Frontal cortex (tissue), 4 donors: Measurements from ENCODE around the gene REPIN1. TPM values are rescaled to one million over a fixed set of nuclear protein-coding genes. Genes with fewer than 3 reads are reported as not detected.
"Not testable (repeated sequence)": the region's sequence is repeated elsewhere in the genome, so short reads cannot be mapped to it uniquely, and the experiment has no call there.

Experiments
- DNase-seq, 2 donors: peaks; one replicate each; pipeline ENCODE4 v3.0.0; 2012; ENCODE audit warnings: low spot score in 2 of 2
- FAIRE-seq: peaks from 2 replicates; lab custom pipeline; 2012; peaks lifted over from hg19 to GRCh38; lab: Jason Lieb, UNC
- total RNA-seq: library from RNA; depleted of rRNA; stranded (reverse); fragments of >200 nt; gene quantifications from one replicate; pipeline ENCODE4 v1.2.3, GENCODE V29; 2014
- donor health status: control.
- donor health status: control.
- donor health status: control.

The REPIN1 gene
- total RNA-seq, 1 donor from 2014 or later, result 29.3 TPM

DNA sequence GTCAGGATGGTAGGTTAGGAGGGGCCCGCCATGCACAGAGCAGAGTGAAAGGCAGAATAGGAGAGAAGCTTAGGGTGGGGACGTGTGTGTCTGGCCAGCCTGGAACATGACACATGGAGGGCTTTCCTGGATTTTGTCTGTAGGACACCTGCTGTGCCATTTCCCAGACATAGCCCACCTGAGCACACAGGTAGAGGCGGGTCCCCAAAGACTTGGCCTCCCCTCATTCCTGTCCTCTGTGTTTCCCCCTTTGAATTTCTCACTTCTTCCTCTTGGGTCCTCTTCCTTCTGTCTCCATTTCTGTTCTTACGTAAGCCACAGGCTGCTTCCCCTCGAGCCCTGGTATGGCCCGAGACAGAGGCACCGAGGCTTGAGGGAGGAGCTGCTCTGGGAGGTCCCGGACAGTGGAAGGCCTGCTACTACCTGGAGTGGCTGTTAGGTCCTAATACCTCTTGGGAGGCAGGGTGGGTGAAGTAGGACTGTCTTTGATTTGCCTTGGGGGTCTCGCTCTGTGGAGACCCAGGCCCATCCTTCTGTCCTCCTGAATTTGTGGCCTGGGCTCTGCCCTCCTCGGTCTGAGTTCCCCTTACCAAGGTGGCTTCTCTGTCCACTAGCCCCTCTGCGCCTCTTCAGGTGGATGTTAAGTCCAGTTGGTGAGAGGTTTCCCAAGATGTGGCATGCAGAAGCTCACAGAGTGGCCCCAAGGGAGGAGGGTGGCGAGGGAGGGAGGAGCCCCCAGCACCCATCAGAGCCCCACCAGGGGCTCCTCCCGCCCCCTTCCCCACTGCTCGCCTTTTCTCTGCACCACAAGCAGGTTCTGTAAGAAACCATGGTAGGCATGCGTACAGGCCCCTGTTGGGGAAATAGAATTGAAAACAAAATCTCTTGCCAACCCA is 16.0 kb downstream of the REPIN1 start:
- DNase-seq (no peak), FAIRE-seq (no peak)

DNA sequence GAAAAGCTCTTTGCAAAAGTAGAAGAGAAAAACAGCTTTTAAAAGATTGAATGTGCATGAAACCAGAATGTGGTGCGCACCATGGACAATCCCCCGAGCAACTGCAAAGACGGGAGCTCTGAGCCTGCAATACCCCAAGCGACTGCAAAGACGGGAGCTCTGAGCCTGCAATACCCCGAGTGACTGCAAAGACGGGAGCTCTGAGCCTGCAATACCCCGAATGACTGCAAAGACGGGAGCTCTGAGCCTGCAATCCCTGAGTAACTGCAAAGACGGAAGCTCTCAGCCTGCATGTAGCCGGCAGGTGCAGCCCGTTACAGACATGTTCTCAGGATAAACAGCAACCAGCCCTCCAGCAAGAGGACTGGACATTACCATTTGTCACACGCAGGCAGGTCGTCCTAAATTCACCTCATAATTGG is 16.7 kb downstream of the REPIN1 start:
- FAIRE-seq (no peak), DNase-seq (no peak)

DNA sequence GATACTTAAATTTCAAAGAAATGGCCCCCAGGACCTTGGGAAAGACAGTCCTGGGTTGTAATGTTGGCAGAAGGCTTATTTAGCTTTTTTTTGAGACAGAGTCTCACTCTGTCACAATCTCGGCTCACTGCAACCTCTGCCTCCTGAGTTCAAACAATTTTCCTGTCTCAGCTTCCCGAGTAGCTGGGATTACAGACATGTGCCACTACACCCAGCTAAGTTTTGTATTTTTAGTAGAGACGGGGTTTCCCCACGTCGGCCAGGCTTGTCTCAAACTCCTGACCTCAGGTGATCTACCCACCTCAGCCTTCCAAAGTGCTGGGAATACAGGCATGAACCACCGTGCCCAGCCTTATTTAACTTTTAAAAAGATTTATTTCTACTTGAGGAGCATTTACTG is 17.3 kb downstream of the REPIN1 start:
- FAIRE-seq, DNase-seq: not testable (repeated sequence)

DNA sequence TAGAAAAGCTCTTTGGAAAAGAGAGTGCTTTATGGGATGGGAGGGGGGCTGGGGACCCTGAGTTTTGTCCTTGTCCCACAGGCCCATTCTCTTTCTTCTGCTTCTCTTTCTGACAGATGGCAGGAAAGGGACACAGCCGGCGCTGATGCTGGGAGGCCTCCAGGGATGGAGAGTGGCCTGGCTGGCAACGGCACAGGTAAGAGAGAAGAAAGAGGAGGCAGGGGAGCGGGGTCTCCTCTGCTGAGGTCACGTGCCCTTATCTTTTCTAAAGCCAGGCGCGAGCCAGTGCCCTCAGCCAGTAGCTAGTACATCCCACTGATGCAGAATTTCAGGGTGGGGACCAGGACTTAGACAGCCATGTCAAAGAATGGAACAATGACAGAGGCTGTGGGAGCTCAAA is 19.7 kb downstream of the REPIN1 start:
- no peak for DNase-seq

DNA sequence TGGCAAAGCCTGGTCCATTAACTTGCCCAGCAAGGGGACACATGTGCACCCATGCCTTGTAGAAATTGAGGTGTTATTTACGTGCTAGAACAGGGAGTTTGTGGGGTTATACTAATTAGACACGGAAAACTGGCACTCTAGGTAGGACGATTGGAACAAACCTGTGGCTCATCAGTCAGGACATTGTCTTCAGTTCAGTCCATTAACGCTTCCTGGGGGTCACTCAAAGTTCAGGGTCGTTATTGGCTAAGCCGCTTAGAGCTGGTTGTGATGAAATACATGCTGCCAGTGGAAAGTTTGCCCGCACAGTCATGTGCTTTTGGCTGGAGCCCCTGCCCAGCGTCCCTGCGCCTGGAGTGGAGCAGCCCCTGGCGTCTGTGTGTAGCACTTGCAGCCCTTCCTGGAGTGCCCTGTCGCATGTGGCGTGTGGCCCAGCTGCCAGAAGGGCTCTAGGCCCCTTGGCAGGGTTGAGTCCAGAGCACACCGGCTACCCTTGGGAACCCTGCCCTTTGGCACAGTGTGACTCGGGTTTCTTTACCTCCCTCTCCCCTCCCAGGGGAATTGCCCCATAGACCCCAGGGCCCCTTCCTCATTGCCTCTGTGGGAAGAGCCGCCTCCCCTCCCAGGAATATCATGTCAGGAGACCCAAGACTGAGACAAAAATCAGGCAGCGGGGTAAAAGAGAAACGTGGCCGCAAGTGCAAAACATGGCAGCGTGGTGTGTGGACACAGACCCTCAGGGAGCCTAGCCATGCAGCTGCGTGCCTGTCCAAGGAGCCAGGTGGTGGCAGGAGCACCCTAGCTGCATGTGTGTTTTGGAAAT is 20.3 kb downstream of the REPIN1 start:
- FAIRE-seq, result no peak

More for the DNA sequence above, 19.7 kb downstream of the REPIN1 start:
- FAIRE-seq, result no peak

DNA sequence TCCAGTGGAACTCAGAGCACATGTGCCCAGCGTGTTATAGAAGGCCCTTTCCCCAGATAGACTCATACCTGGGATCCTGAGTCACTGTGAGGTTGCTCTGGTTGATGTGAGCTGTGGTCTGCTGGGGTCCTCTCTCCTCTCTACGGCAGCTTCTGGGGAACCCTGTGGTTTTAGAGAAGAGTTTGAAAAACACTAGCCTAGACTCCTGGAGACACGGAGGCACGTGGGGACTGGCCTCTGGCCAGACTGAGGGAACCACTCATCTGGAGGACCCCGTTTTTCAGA is 20.9 kb downstream of the REPIN1 start:
- no peak for FAIRE-seq
- DNase-seq, result no peak

More for the DNA sequence above, 20.3 kb downstream of the REPIN1 start:
- no peak for DNase-seq

DNA sequence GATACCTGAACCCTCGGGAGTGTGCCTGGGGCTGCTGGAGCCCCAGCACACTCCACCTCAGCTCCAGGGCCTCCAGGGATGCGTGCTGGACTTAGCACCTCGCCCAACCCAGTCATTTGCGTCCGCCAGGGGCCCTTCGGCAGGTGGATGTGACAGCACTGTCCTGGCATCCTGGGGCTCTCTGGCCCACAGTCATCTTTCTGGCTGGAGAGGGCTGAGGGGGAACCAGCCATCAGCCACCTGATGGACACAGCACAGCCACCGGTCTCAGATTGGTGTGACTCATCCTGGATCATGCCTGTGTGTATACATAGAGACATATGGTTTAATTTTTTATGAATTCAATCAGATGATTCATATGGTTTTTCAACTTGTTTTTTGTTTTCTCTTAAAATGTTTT is 21.6 kb downstream of the REPIN1 start:
- DNase-seq (no peak), FAIRE-seq (no peak)

DNA sequence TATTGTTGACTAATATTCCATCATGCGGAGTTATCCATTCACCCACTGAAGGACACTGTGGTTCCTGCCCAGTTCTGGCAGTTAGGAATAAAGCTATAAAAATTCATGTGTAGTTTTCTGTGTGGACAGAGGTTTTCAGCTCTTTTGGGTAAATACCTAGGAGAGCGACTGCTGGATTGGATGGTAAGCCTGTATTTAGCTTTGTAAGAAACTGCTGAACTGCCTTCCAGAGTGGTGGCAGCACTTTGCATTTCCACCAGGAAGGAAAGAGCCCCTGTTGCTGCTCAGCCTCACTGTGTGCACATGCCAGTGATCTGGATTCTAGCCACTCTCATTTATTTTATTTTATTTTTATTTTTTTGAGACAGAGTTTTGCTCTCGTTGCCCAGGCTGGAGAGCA is 24.7 kb downstream of the REPIN1 start:
- DNase-seq, result no peak
- FAIRE-seq, result no peak

DNA sequence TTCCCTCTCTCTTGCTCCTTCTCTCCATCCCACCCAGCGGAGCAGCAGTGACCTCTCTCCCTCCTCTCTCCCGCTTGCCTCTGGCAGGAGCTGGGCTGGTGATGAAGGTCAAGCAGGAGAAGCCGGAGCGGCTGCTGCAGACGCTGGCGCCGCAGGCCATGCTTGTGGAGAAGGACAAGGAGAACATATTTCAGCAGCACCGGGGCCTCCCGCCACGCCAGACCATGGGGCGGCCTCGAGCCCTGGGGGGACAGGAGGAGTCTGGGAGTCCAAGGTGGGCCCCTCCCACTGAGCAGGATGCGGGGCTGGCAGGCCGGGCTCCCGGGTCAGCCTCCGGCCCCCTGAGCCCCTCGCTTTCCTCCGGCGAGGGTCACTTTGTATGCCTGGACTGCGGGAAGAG is 27.8 kb downstream of the REPIN1 start:
- FAIRE-seq (no peak), DNase-seq (no peak)

DNA sequence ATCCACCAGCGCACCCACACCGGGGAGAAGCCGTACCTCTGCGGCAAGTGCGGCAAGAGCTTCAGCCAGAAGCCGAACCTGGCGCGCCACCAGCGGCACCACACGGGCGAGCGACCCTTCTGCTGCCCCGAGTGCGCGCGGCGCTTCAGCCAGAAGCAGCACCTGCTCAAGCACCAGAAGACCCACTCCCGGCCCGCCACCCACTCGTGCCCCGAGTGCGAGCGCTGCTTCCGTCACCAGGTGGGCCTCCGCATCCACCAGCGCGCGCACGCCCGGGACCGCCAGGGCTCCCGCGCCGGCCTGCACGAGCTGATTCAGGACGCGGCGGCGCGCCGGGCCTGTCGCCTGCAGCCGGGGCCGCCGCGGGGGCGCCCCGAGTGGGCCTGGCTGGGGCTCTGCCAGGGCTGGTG is 28.2 kb downstream of the REPIN1 start:
- FAIRE-seq, result no peak
- DNase-seq, result no peak

DNA sequence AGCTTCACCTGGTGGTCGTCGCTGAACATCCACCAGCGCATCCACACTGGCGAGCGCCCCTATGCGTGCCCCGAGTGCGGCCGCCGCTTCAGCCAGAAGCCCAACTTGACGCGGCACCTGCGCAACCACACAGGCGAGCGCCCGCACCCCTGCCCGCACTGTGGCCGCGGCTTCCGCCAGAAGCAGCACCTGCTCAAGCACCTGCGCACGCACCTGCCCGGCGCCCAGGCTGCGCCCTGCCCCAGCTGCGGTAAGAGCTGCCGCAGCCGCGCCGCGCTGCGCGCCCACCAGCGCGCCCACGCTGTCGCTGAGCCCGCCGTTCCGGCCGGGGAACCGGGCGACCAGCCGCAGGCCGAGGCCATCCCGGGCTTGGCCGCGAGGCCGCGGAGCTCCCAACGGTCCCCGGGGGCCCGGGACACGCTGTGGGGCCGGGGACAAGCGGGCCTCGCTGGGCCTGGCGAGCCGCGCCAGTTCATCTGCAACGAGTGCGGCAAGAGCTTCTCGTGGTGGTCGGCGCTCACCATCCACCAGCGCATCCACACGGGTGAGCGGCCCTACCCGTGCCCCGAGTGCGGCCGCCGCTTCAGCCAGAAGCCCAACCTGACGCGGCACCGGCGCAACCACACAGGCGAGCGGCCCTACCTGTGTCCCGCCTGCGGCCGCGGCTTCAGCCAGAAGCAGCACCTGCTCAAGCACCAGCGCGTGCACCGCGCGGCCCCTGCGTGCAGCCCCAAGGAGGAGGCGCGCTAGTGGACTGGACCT is 28.9 kb downstream of the REPIN1 start:
- FAIRE-seq, result no peak
- DNase-seq, result no peak

DNA sequence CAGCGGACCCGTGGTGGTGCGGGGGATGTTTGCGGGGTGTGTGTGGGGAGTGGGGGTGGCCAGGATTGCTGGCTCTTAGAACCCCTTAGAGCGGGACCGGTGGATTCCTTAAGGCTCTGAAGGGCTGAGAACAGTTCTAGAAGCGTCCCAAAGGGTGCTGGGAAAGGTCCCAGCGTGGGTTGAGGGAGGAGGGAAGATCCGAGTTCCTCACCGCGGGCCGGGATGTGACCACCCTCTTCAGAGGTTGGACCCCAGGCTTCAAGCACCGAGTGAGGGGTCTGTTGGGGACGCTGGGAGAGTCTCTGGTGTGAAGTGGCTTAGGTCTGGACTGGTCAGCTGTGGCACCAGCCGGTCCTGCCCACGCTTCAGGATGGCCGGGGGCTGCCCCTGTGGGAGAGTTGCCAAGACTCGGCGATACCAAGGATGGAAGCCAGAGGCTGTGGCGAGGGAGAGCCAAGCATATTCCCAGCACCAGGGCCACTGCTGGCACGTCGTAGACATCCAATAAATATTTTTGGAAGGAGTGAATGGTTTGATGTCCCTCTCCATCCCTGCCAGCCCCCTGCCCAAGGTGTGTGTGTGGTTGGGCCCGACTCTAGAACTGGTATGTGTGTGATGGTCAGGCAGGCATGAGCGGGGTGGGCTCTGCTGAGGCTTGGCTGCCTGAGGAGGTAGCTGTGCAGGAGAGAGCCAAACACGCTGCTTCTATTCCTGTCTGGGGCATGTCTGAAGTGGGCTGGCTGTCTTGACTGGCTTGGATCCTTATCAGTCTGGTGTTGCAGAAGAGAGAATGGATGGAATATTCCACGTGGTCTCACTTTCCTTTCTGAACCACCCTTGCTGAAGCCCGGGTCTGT is 29.7 kb downstream of the REPIN1 start:
- FAIRE-seq, result no peak
- DNase-seq, result no peak

DNA sequence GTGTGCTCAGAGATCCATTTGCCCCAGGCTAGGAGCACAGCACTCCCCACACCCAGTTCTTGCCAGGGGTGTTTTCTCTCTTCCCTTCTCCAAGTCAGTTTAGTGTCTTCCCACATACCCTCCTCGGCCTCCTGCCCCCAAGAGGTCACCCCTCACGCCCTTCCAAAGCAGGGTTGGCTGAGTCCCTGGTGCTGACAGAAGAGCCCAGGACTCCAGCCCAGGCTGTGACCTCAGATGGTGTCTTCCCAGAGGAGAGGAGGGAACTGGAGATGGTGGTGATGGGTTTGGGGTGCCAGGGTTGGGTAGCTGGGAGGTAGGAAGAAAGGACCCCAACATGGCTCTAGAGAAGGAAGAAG is 30.3 kb downstream of the REPIN1 start:
- FAIRE-seq, result no peak
- no peak for DNase-seq

DNA sequence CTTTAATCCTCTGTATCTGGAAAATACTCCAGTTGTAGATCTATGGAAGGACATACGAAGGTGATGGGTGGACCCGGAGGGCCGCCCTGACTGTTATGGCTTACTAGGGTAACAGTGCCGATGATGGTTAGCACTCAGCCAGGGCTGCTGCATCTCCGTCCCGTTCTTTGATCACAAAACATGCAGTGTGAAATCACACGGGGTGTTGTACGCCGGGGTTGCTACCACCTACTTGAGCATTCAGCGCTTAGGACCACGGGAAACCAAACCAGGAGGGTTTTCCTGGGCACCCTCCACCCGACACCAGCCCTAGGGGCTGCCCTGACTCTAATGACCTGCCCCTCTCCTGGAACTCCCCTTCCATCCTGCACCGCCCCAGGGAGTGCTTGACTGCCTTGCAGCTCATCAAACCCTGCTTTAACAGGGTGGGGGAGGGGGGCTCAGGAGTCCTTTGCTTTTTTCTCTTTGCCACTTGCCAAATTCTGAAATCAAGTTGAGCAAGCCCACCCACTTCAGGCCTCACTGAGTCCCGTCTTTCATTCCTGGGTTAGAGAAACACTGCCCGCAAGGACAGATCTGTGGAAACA is 30.9 kb downstream of the REPIN1 start:
- DNase-seq, result no peak
- no peak for FAIRE-seq

DNA sequence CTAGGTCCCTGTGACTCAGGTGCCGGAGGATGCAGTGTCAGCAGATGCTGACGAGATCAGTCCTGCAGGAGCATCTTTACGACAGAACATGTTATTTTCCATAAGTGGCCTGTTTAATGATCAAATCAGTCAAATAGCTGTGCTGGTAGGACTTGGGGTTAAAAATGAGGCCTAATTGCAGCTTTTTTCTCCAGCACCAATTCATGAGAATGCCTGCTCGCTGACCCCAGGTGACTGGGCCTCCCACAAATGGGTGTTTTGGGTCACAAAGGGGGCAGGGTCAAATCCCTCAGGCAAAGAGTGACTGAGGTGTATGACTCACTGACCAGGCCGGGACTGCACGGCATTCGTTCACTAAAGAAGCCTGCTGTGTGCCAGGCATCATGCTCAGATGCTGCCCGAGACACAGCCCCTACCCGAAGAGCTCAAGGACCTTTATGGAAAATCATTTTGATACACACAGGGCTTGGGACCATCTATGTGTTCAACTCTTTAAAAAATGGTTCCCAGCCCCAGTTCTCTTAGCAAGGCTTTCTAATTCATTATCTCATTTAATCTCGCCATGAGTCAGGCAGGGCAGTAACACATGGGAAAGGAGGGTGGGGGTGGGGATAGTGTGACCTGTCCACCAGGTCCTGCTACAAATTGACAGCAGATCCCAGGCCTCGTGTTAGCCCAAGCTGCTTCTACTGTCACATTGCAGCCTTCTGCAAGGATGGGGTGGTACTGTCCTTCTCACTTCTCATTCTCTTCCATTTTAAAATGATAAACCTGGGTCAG is 31.6 kb downstream of the REPIN1 start:
- FAIRE-seq (no peak), DNase-seq (no peak)

DNA sequence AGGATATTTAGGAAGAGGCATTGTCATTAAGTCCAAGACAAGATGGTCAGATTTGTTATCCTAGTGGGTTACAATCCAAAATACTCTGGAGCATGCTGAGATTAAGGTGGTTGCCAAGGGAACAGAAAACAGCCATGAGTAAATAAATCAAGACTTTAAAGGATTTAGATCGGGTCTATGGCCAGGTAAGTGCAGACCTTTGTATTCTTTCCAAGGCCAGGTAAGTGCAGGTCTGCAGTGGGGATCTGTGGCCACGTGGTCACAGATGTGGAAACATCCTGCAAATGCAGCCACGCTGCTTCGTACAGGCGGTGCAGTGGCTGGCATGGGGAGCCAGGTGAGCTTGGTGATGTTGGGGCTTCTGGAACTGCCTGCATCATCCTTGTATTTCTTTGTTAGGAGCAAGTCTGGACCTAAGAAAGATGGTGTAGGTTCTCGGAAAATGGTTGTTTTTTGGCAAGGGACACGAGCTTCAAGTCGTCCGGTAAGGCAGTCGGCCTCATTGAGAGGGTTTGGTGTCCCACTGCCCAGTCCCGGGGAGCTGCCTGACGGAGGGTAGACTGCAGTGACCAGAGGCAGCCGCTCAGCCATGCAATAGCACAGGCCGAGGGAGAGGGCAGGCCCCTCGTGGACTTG is 32.3 kb downstream of the REPIN1 start:
- no peak for DNase-seq
- no peak for FAIRE-seq

DNA sequence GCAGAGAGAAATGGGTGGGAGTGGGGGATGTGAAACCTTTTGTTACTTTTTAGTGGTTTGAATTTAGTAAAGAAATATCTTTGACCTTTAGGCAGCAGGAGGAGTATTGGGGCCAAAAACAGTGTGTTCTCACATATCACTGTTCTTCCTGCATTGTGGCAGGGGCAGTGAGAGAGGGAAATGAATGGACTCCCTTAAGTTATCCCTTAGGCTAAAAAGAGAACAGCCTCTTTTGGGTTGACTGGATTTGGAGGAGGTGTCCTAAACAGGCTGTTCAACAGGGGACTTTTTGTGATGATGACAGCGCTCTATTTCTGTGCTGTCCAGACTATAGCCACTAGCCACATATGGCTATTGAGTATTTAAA is 32.8 kb downstream of the REPIN1 start:
- DNase-seq, result no peak
- FAIRE-seq, result no peak
